ENCODE data around the gene ZNF486.
"Not testable (repeated sequence)": the region's sequence is repeated elsewhere in the genome, so short reads cannot be mapped to it uniquely, and the experiment has no call there.

Gene ZNF486

GRCh38 chr19:20154636-20155035 lies 12.4 kb upstream of the ZNF486 start:
- TF ChIP-seq POLR2A (IDR thresholded peaks at IDR 0.05; ENCODE audit: extremely low read depth, insufficient read length) (no peak), CTCF (IDR thresholded peaks at IDR 0.05; ENCODE audit: low read depth, low read length) (no peak)
- no peak overlapping the region for H3K4me3 ChIP-seq (ENCODE audit: low read depth, low read length)
- no peak for DNase-seq (ENCODE audit: low read depth)

DNA sequence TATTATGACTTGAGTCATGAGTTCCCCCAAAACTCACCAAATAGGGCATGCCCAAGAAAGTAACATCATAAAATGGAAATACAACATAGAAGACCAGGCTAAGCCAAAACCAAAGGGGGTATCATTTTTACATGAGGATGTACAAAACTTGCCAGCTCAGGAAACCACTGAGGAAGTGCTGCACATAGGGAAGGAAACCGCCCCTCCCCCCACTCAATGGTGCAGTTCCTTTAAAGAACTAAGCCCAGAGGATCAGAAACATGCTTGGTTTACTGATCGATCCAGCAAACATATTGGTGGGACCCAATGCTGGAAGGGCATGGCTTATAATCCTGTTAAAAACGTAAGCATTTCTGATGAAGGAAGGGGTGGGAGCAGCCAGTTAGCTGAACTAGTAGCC lies 4.2 kb upstream of the ZNF486 start:
- TF ChIP-seq CTCF (IDR thresholded peaks at IDR 0.05; ENCODE audit: low read depth, low read length) (no peak), MYC (IDR thresholded peaks at IDR 0.05; ENCODE audit: low read depth, low read length) (no peak), POLR2A (IDR thresholded peaks at IDR 0.05; ENCODE audit: extremely low read depth, insufficient read length) (no peak)
- peak; percentile 31 for DNase-seq (ENCODE audit: low read depth)
- no peak overlapping the region for H3K4me3 ChIP-seq (ENCODE audit: low read depth, low read length)

- DNase-seq (ENCODE audit: low read depth), result no peak
- TF ChIP-seq, protein P1, sequence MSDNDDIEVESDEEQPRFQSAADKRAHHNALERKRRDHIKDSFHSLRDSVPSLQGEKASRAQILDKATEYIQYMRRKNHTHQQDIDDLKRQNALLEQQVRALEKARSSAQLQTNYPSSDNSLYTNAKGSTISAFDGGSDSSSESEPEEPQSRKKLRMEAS (IDR thresholded peaks at IDR 0.05; ENCODE audit: low read depth, low read length), result no peak
- TF ChIP-seq MYC (IDR thresholded peaks at IDR 0.05; ENCODE audit: low read depth, low read length), result no peak
- no peak overlapping the region for H3K4me3 ChIP-seq (ENCODE audit: low read depth, low read length)
Observed at GRCh38 chr19:20164456-20164855, 2.6 kb upstream of the ZNF486 start.

DNA sequence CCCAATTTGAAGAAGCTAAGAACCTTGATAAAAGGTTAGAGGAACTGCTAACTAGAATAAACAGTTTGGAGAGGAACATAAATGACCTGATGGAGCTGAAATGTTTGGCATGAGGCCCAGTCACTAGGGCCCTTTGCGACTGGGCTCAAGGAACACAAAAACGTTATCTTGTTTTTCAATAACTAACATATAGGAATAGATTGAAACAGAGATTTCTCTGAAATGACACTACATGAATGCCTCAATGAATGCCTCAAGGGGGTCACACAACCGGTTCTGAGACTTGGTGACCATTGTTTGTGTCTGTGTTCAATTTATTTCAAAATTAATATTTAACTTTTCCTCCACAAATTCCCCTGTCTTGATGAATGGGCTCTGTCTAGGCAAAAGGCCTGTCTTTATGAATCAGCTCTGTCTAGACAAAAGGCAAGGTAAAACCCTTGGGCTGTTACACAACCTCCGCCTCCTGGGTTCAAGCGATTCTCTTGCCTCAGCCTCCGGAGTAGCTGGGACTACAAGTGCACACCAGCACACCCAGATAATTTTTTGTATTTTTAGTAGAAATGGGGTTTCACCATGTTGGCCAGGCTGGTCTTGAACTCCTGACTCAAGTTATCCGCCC lies 932 bp upstream of the ZNF486 start:
- H3K4me3 ChIP-seq (ENCODE audit: low read depth, low read length), result no peak overlapping the region
- DNase-seq (ENCODE audit: low read depth), result no peak
- TF ChIP-seq, protein P1 (IDR thresholded peaks at IDR 0.05; ENCODE audit: low read depth, low read length), result no peak
- TF ChIP-seq POLR2A (IDR thresholded peaks at IDR 0.05; ENCODE audit: extremely low read depth, insufficient read length) (no peak), MYC (IDR thresholded peaks at IDR 0.05; ENCODE audit: low read depth, low read length) (no peak), CTCF (IDR thresholded peaks at IDR 0.05; ENCODE audit: low read depth, low read length) (no peak)

DNA sequence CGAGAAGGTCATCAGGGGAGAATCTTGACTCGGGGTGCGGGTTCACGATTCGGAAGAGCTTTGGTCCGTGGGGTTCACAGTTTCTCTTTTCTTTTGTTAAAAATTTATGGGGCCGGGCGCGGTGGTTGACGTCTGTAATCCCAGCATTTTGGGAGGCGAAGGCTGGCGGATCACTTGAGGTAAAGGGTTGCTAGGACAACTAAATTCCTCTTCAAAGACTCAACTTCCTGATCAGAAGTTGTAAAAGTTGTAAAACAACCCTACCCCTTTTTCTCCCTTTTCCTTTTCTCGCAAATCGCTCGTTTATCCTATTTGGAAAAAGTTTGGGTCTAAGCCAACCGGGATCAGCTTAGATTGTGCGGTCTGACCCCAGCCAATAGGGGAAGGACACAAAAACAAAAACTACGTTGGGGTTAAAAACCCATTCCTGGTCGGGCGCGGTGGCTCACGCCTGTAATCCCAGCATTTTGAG lies 673 bp downstream of the ZNF486 start:
- peak; percentile 13 for DNase-seq (ENCODE audit: low read depth)
- H3K4me3 ChIP-seq (ENCODE audit: low read depth, low read length), result peak overlapping the region; percentile 74
- TF ChIP-seq, protein P1 (IDR thresholded peaks at IDR 0.05; ENCODE audit: low read depth, low read length), result no peak
- no peak for TF ChIP-seq POLR2A (IDR thresholded peaks at IDR 0.05; ENCODE audit: extremely low read depth, insufficient read length)
- TF ChIP-seq MYC (IDR thresholded peaks at IDR 0.05; ENCODE audit: low read depth, low read length), result no peak
- TF ChIP-seq CTCF (IDR thresholded peaks at IDR 0.05; ENCODE audit: low read depth, low read length), result no peak

- TF ChIP-seq CTCF (IDR thresholded peaks at IDR 0.05; ENCODE audit: low read depth, low read length) (no peak), MYC (IDR thresholded peaks at IDR 0.05; ENCODE audit: low read depth, low read length) (no peak), POLR2A (IDR thresholded peaks at IDR 0.05; ENCODE audit: extremely low read depth, insufficient read length) (no peak)
- TF ChIP-seq, protein P1 (IDR thresholded peaks at IDR 0.05; ENCODE audit: low read depth, low read length), result no peak
- no peak for DNase-seq (ENCODE audit: low read depth)
- no peak overlapping the region for H3K4me3 ChIP-seq (ENCODE audit: low read depth, low read length)
Observed at GRCh38 chr19:20171285-20171684, 4.3 kb downstream of the ZNF486 start.

GRCh38 chr19:20175848-20176247 lies 8.8 kb downstream of the ZNF486 start:
- not testable (repeated sequence) for DNase-seq (ENCODE audit: low read depth); H3K4me3 ChIP-seq (ENCODE audit: low read depth, low read length)

GRCh38 chr19:20179956-20180355 lies 12.9 kb downstream of the ZNF486 start:
- DNase-seq (ENCODE audit: low read depth); H3K4me3 ChIP-seq (ENCODE audit: low read depth, low read length): not testable (repeated sequence)
